CD14-positive monocyte (primary cell): Measurements from ENCODE around the gene CPHXL2. TPM values are rescaled to one million over a fixed set of nuclear protein-coding genes. Genes with fewer than 3 reads are reported as not detected.

Source experiments
- DNase-seq, 3 donors: peaks; one replicate each; pipeline ENCODE4 v3.0.0-alpha.2; 2011 to 2022
- H2AFZ ChIP-seq: 2 replicates; pipeline ENCODE4 v1.6.0; 2012; ENCODE audit warnings: mild to moderate bottlenecking, low read depth, low read length, inconsistent platforms; ENCODE audit not compliant: insufficient read depth, poor library complexity, severe bottlenecking
- H3K27ac ChIP-seq, 2 donors: 1 replicate in 1 of 2; 2 replicates in 1 of 2; pipeline ENCODE4 v1.5.1; 2012 to 2013; ENCODE audit warnings: low read length in 2 of 2, control low read depth in 1 of 2, inconsistent platforms in 1 of 2, low read depth in 1 of 2, mild to moderate bottlenecking in 1 of 2
- H3K27me3 ChIP-seq, 2 donors: one replicate each; pipeline versions ENCODE4 v1.6.0 to v1.6.1; 2011 to 2013; ENCODE audit warnings: low read length in 2 of 2; ENCODE audit not compliant: control insufficient read depth in 2 of 2, insufficient read depth in 2 of 2
- H3K36me3 ChIP-seq, 2 donors: replicated peaks in 1 of 2; 1 replicate in 1 of 2; 2 replicates in 1 of 2; pipeline versions ENCODE4 v1.5.1 to v1.6.1; 2012 to 2013; ENCODE audit warnings: low read length in 2 of 2, control low read depth in 1 of 2, inconsistent platforms in 1 of 2, mild to moderate bottlenecking in 1 of 2; ENCODE audit not compliant: insufficient read depth in 2 of 2, control insufficient read depth in 1 of 2
- H3K4me1 ChIP-seq, 2 donors: 1 replicate in 1 of 2; 2 replicates in 1 of 2; pipeline versions ENCODE4 v1.5.1 to v1.6.1; 2012 to 2013; ENCODE audit warnings: low read length in 2 of 2, control low read depth in 1 of 2, inconsistent platforms in 1 of 2, mild to moderate bottlenecking in 1 of 2, moderate library complexity in 1 of 2; ENCODE audit not compliant: insufficient read depth in 2 of 2, control insufficient read depth in 1 of 2
- H3K4me2 ChIP-seq: replicated peaks from 2 replicates; pipeline ENCODE3; 2012; ENCODE audit warnings: low read length, moderate library complexity, mild to moderate bottlenecking; ENCODE audit not compliant: poor library complexity, severe bottlenecking; ENCODE audit errors: extremely low read depth
- H3K4me3 ChIP-seq, 3 experiments: fragments of 200-600 bp in 1 of 3; sonication (generic) in 1 of 3; replicated peaks in 1 of 3; 1 replicate in 2 of 3; 2 replicates in 1 of 3; pipeline ENCODE4 v1.5.1; 2011 to 2013; ENCODE audit warnings: low read length in 3 of 3, mild to moderate bottlenecking in 3 of 3, control low read depth in 2 of 3, low read depth in 2 of 3, inconsistent platforms in 1 of 3, moderate library complexity in 1 of 3
- H3K79me2 ChIP-seq: 2 replicates; pipeline ENCODE4 v1.6.0; 2012; ENCODE audit warnings: mild to moderate bottlenecking, control low read depth, inconsistent platforms, low read length, moderate library complexity; ENCODE audit not compliant: insufficient read depth
- H3K9ac ChIP-seq: 2 replicates; pipeline ENCODE4 v1.6.0; 2017; ENCODE audit warnings: low read length, mild to moderate bottlenecking; ENCODE audit not compliant: insufficient read depth, poor library complexity, severe bottlenecking
- H3K9me3 ChIP-seq, 2 donors: replicated peaks in 1 of 2; 1 replicate in 1 of 2; 2 replicates in 1 of 2; pipeline versions ENCODE4 v1.5.1 to v1.6.1; 2012 to 2013; ENCODE audit warnings: low read length in 2 of 2, control low read depth in 1 of 2; ENCODE audit not compliant: control insufficient read depth in 1 of 2, insufficient read depth in 1 of 2
- H4K20me1 ChIP-seq: 2 replicates; pipeline ENCODE4 v1.6.0; 2012; ENCODE audit warnings: mild to moderate bottlenecking, low read length, control low read depth, moderate library complexity; ENCODE audit not compliant: insufficient read depth
- H3K27ac Mint-ChIP-seq, 7 donors: one replicate each; pipeline ENCODE4 v1.8.0; 2020; ENCODE audit warnings: mild to moderate bottlenecking in 7 of 7, mixed read lengths in 7 of 7, moderate library complexity in 6 of 7, inconsistent platforms in 2 of 7
- H3K27me3 Mint-ChIP-seq, 3 donors: one replicate each; pipeline ENCODE4 v1.8.0; 2021 to 2022; ENCODE audit warnings: low read depth in 3 of 3, mild to moderate bottlenecking in 3 of 3, mixed read lengths in 3 of 3, moderate library complexity in 3 of 3, inconsistent platforms in 1 of 3
- H3K36me3 Mint-ChIP-seq, 2 donors: one replicate each; pipeline ENCODE4 v1.8.0; 2020; ENCODE audit warnings: mixed read lengths in 2 of 2, inconsistent platforms in 1 of 2, mild to moderate bottlenecking in 1 of 2
- H3K4me1 Mint-ChIP-seq: one replicate; pipeline ENCODE4 v1.8.0; 2020; ENCODE audit warnings: mild to moderate bottlenecking, mixed read lengths
- H3K4me3 Mint-ChIP-seq, 2 donors: one replicate each; pipeline ENCODE4 v1.8.0; 2020; ENCODE audit warnings: mild to moderate bottlenecking in 2 of 2, mixed read lengths in 2 of 2, moderate library complexity in 1 of 2
- H3K9me3 Mint-ChIP-seq, 7 donors: one replicate each; pipeline ENCODE4 v1.8.0; 2020 to 2022; ENCODE audit warnings: mixed read lengths in 7 of 7, mild to moderate bottlenecking in 6 of 7, moderate library complexity in 6 of 7, inconsistent platforms in 2 of 7
- CTCF ChIP-seq: fragments of 200-600 bp; IDR thresholded peaks from one replicate; pipeline ENCODE4 v1.8.0; 2022; ENCODE audit warnings: antibody characterized with exemption, mild to moderate bottlenecking
- WGBS: methylation state at CpG from one replicate; pipeline ENCODE4 v1.1.5; 2013; ENCODE audit warnings: missing lambda C conversion rate; ENCODE audit not compliant: insufficient coverage; 5-methylcytosine and 5-hydroxymethylcytosine counted together
- intact Hi-C, 2 donors: fragments of 100-400 bp; cut with micrococcal nuclease; formaldehyde crosslinking; loops; one replicate each; pipeline versions ENCODE4 v1.15.0 to v1.15.1; 2023
- polyA plus RNA-seq, 3 donors: library from polyadenylated mRNA; depleted of rRNA in 1 of 3; unstranded in 2 of 3; stranded (reverse) in 1 of 3; fragments of 300-500 nt in 2 of 3; fragments of >200 nt in 1 of 3; fragmentation: Illumina TruSeq in 2 of 3; gene quantifications; 1 replicate in 2 of 3; 2 replicates in 1 of 3; pipeline ENCODE4 v1.2.3, GENCODE V29; 2012 to 2021

Gene CPHXL2
- polyA plus RNA-seq, 3 donors: not detected

GRCh38 chr16:75632857-75633256, 44.0 kb downstream of the CPHXL2 start:
- Mint-ChIP-seq H3K27ac (no peak overlapping the region), H3K9me3 (no peaks in the 10 kb centered on the region), H3K4me3 (no peak overlapping the region), H3K27me3 (no peaks in the 10 kb centered on the region), H3K36me3 (peaks cover 93 to 99% of the 10 kb centered on the region in 2 donors), H3K4me1 (peaks cover 4% of the 10 kb centered on the region)
- no peak for DNase-seq
- no peak overlapping the region for H3K4me3 ChIP-seq
- no peak for TF ChIP-seq CTCF
- H3K4me1 ChIP-seq: no peaks in the 10 kb centered on the region
- intact Hi-C loops: no loop called here
- H3K36me3 ChIP-seq: peaks cover 94 to 100% of the 10 kb centered on the region in 2 donors
- no peaks in the 10 kb centered on the region for H3K27me3 ChIP-seq
- H3K79me2 ChIP-seq: peaks cover 1% of the 10 kb centered on the region
- H3K9ac ChIP-seq: no peak overlapping the region
- no peak overlapping the region for H3K4me2 ChIP-seq
- WGBS: 100% methylated on average over 4 of the region's 8 CpGs
- H4K20me1 ChIP-seq: peaks cover 8% of the 10 kb centered on the region
- H3K27ac ChIP-seq: no peak overlapping the region
- no peak overlapping the region for H2AFZ ChIP-seq
- no peaks in the 10 kb centered on the region for H3K9me3 ChIP-seq

- Histone ChIP-seq H2AFZ (no peak overlapping the region), H3K9me3 (no peaks in the 10 kb centered on the region), H3K4me1 (no peaks in the 10 kb centered on the region), H3K79me2 (no peaks in the 10 kb centered on the region), H3K27ac (no peak overlapping the region), H3K36me3 (peaks cover 84 to 99% of the 10 kb centered on the region in 2 donors), H4K20me1 (no peaks in the 10 kb centered on the region), H3K4me3 (no peak overlapping the region), H3K27me3 (no peaks in the 10 kb centered on the region), H3K9ac (no peak overlapping the region), H3K4me2 (no peak overlapping the region)
- no peak for TF ChIP-seq CTCF
- no peaks in the 10 kb centered on the region for H3K27me3 Mint-ChIP-seq
- H3K36me3 Mint-ChIP-seq: peaks cover 90 to 95% of the 10 kb centered on the region in 2 donors
- WGBS: 86% methylated on average over 2 of the region's 3 CpGs
- no peak overlapping the region for H3K27ac Mint-ChIP-seq
- no peaks in the 10 kb centered on the region for H3K9me3 Mint-ChIP-seq
- DNase-seq: no peak
- H3K4me1 Mint-ChIP-seq: peaks cover 5% of the 10 kb centered on the region
- no peak overlapping the region for H3K4me3 Mint-ChIP-seq
- intact Hi-C loops: no loop called here
These were observed 46.8 kb downstream of the CPHXL2 start for GRCh38 chr16:75630052-75630451.
